HEK293 (cell line): Measurements from ENCODE around the gene DSE.

ENCODE experiments used
- CTCF ChIA-PET: fragments of 350-600 bp; formaldehyde crosslinking; extraction: SDS; loops from one replicate; lab custom pipeline; 2021; ENCODE audit warnings: antibody characterized with exemption; lab: Yijun Ruan, JAX
- POLR2A ChIA-PET: fragments of 300-600 bp; formaldehyde crosslinking; extraction: SDS; loops from one replicate; lab custom pipeline; 2020; ENCODE audit warnings: antibody characterized with exemption, inconsistent platforms; lab: Yijun Ruan, JAX
- H3K27ac ChIP-seq: fragments of 200-500 bp; sonication (Bioruptor generic); 2 replicates; pipeline ENCODE4 v1.5.1; 2014; ENCODE audit warnings: low read depth, low read length, control low read depth, inconsistent platforms; ENCODE audit errors: extremely low read depth
- H3K36me3 ChIP-seq, 2 experiments: fragments of 200-500 bp in 1 of 2; sonication (Bioruptor generic) in 1 of 2; 1 replicate in 1 of 2; 2 replicates in 1 of 2; pipeline ENCODE4 v1.5.1; 2014 to 2017; ENCODE audit warnings: inconsistent platforms in 2 of 2, low read length in 2 of 2; ENCODE audit not compliant: control insufficient read depth in 2 of 2, insufficient read depth in 1 of 2
- H3K4me1 ChIP-seq: fragments of 200-500 bp; sonication (Bioruptor generic); 2 replicates; pipeline ENCODE4 v1.5.1; 2014; ENCODE audit warnings: mild to moderate bottlenecking, low read length, inconsistent platforms; ENCODE audit not compliant: control insufficient read depth, insufficient read depth
- H3K4me3 ChIP-seq: 2 replicates; pipeline ENCODE4 v1.5.1; 2011; ENCODE audit warnings: low read depth, mild to moderate bottlenecking, control low read depth, low read length, moderate library complexity
- H3K9me3 ChIP-seq: fragments of 200-500 bp; sonication (Bioruptor generic); 2 replicates; pipeline ENCODE4 v1.5.1; 2014; ENCODE audit warnings: low read depth, low read length, inconsistent platforms; ENCODE audit not compliant: control insufficient read depth, insufficient read depth
- GLIS1 ChIP-seq: fragments of 450-650 bp; formaldehyde crosslinking; IDR thresholded peaks from 2 replicates; pipeline ENCODE4 v1.5.1; 2016; ENCODE audit warnings: missing biosample characterization, missing genetic modification characterization
- HOXA7 ChIP-seq: sonication (generic); formaldehyde crosslinking; IDR thresholded peaks from 2 replicates; pipeline ENCODE4 v1.8.1; 2022; ENCODE audit warnings: missing genetic modification reagents, borderline replicate concordance
- MEIS1 ChIP-seq: sonication (generic); formaldehyde crosslinking; IDR thresholded peaks from 2 replicates; pipeline ENCODE4 v1.8.1; 2022; ENCODE audit warnings: missing genetic modification reagents, mild to moderate bottlenecking, borderline replicate concordance
- MYNN ChIP-seq: fragments of 450-650 bp; formaldehyde crosslinking; IDR thresholded peaks from 2 replicates; pipeline ENCODE4 v1.5.1; 2016; ENCODE audit warnings: missing biosample characterization, missing genetic modification characterization, borderline replicate concordance
- TCF7L2 ChIP-seq: IDR thresholded peaks from 2 replicates; pipeline ENCODE4 v1.6.1; 2011; ENCODE audit warnings: low read depth, mild to moderate bottlenecking, inconsistent platforms, low read length, moderate library complexity, borderline replicate concordance
- WT1 ChIP-seq: fragments of 450-650 bp; formaldehyde crosslinking; IDR thresholded peaks from 2 replicates; pipeline ENCODE4 v1.5.1; 2016; ENCODE audit warnings: missing biosample characterization, missing genetic modification characterization
- YY1 ChIP-seq: fragments of 450-650 bp; formaldehyde crosslinking; IDR thresholded peaks from 2 replicates; pipeline ENCODE4 v1.5.1; 2018; ENCODE audit warnings: missing biosample characterization, missing genetic modification characterization
- ZBTB20 ChIP-seq: fragments of 450-650 bp; formaldehyde crosslinking; IDR thresholded peaks from 2 replicates; pipeline ENCODE4 v1.5.1; 2016; ENCODE audit warnings: missing biosample characterization, missing genetic modification characterization
- ZBTB48 ChIP-seq: fragments of 450-650 bp; formaldehyde crosslinking; IDR thresholded peaks from 2 replicates; pipeline ENCODE4 v1.5.1; 2016; ENCODE audit warnings: missing biosample characterization, missing genetic modification characterization
- ZBTB8A ChIP-seq: fragments of 450-650 bp; formaldehyde crosslinking; IDR thresholded peaks from 2 replicates; pipeline ENCODE4 v1.5.1; 2016; ENCODE audit warnings: missing biosample characterization, missing genetic modification characterization
- ZFHX2 ChIP-seq: fragments of 450-650 bp; formaldehyde crosslinking; conservative IDR thresholded peaks from 2 replicates; pipeline ENCODE4 v1.5.1; 2016; ENCODE audit warnings: missing biosample characterization, missing genetic modification characterization
- ZFP37 ChIP-seq: fragments of 450-650 bp; formaldehyde crosslinking; IDR thresholded peaks from 2 replicates; pipeline ENCODE4 v1.5.1; 2016; ENCODE audit warnings: missing biosample characterization, missing genetic modification characterization
- ZFP69B ChIP-seq: fragments of 450-650 bp; formaldehyde crosslinking; IDR thresholded peaks from 2 replicates; pipeline ENCODE4 v1.5.1; 2016; ENCODE audit warnings: missing biosample characterization, missing genetic modification characterization
- ZNF10 ChIP-seq: fragments of 450-650 bp; formaldehyde crosslinking; IDR thresholded peaks from 2 replicates; pipeline ENCODE4 v1.5.1; 2017; ENCODE audit warnings: missing biosample characterization, missing genetic modification characterization
- ZNF121 ChIP-seq: fragments of 450-650 bp; formaldehyde crosslinking; IDR thresholded peaks from 2 replicates; pipeline ENCODE4 v1.5.1; 2016; ENCODE audit warnings: missing biosample characterization, missing genetic modification characterization
- ZNF202 ChIP-seq: fragments of 450-650 bp; formaldehyde crosslinking; IDR thresholded peaks from 2 replicates; pipeline ENCODE4 v1.5.1; 2016; ENCODE audit warnings: missing biosample characterization, missing genetic modification characterization, borderline replicate concordance
- ZNF23 ChIP-seq: fragments of 450-650 bp; formaldehyde crosslinking; IDR thresholded peaks from 2 replicates; pipeline ENCODE4 v1.5.1; 2016; ENCODE audit warnings: missing biosample characterization, missing genetic modification characterization, borderline replicate concordance
- ZNF24 ChIP-seq: fragments of 450-650 bp; formaldehyde crosslinking; IDR thresholded peaks from 2 replicates; pipeline ENCODE4 v1.5.1; 2016; ENCODE audit warnings: missing biosample characterization, missing genetic modification characterization
- ZNF335 ChIP-seq: fragments of 450-650 bp; formaldehyde crosslinking; conservative IDR thresholded peaks from 2 replicates; pipeline ENCODE4 v1.5.1; 2016; ENCODE audit warnings: missing biosample characterization, missing genetic modification characterization
- ZNF366 ChIP-seq: fragments of 450-650 bp; formaldehyde crosslinking; conservative IDR thresholded peaks from 2 replicates; pipeline ENCODE4 v1.5.1; 2016; ENCODE audit warnings: missing biosample characterization, missing genetic modification characterization
- ZNF394 ChIP-seq: fragments of 450-650 bp; formaldehyde crosslinking; IDR thresholded peaks from 2 replicates; pipeline ENCODE4 v1.5.1; 2016; ENCODE audit warnings: missing biosample characterization, missing genetic modification characterization, mild to moderate bottlenecking, moderate library complexity, borderline replicate concordance
- ZNF433 ChIP-seq: fragments of 450-650 bp; formaldehyde crosslinking; IDR thresholded peaks from 2 replicates; pipeline ENCODE4 v1.5.1; 2016; ENCODE audit warnings: missing biosample characterization, missing genetic modification characterization, low read depth
- ZNF48 ChIP-seq: fragments of 450-650 bp; formaldehyde crosslinking; IDR thresholded peaks from 2 replicates; pipeline ENCODE4 v1.5.1; 2016; ENCODE audit warnings: missing biosample characterization, missing genetic modification characterization
- ZNF514 ChIP-seq: fragments of 450-650 bp; formaldehyde crosslinking; IDR thresholded peaks from 2 replicates; pipeline ENCODE4 v1.5.1; 2016; ENCODE audit warnings: missing biosample characterization, missing genetic modification characterization
- ZNF521 ChIP-seq: fragments of 450-650 bp; formaldehyde crosslinking; IDR thresholded peaks from 2 replicates; pipeline ENCODE4 v1.5.1; 2017; ENCODE audit warnings: missing biosample characterization, mild to moderate bottlenecking, missing genetic modification characterization
- ZNF529 ChIP-seq: fragments of 450-650 bp; formaldehyde crosslinking; IDR thresholded peaks from 2 replicates; pipeline ENCODE4 v1.5.1; 2017; ENCODE audit warnings: missing genetic modification characterization, missing biosample characterization; ENCODE audit not compliant: insufficient replicate concordance
- ZNF596 ChIP-seq: fragments of 450-650 bp; IDR thresholded peaks from 2 replicates; pipeline ENCODE4 v1.5.0; 2018; ENCODE audit warnings: missing biosample characterization, mild to moderate bottlenecking, missing genetic modification characterization, moderate library complexity
- ZNF610 ChIP-seq: fragments of 450-650 bp; formaldehyde crosslinking; IDR thresholded peaks from 2 replicates; pipeline ENCODE4 v1.5.1; 2016; ENCODE audit warnings: missing biosample characterization, missing genetic modification characterization, borderline replicate concordance
- ZNF664 ChIP-seq: fragments of 450-650 bp; formaldehyde crosslinking; IDR thresholded peaks from 2 replicates; pipeline ENCODE4 v1.5.1; 2016; ENCODE audit warnings: missing biosample characterization, missing genetic modification characterization
- ZNF677 ChIP-seq: fragments of 450-650 bp; IDR thresholded peaks from 2 replicates; pipeline ENCODE4 v1.5.0; 2018; ENCODE audit warnings: missing biosample characterization, mild to moderate bottlenecking, missing genetic modification characterization, moderate library complexity
- ZNF701 ChIP-seq: fragments of 450-650 bp; formaldehyde crosslinking; IDR thresholded peaks from 2 replicates; pipeline ENCODE4 v1.5.1; 2016; ENCODE audit warnings: missing biosample characterization, missing genetic modification characterization
- ZNF704 ChIP-seq: fragments of 450-650 bp; formaldehyde crosslinking; IDR thresholded peaks from 2 replicates; pipeline ENCODE4 v1.5.1; 2016; ENCODE audit warnings: missing biosample characterization, missing genetic modification characterization
- ZNF768 ChIP-seq: fragments of 450-650 bp; formaldehyde crosslinking; IDR thresholded peaks from 2 replicates; pipeline ENCODE4 v1.5.1; 2018; ENCODE audit warnings: missing biosample characterization, mild to moderate bottlenecking, missing genetic modification characterization
- ZNF785 ChIP-seq: fragments of 450-650 bp; formaldehyde crosslinking; IDR thresholded peaks from 2 replicates; pipeline ENCODE4 v1.5.1; 2016; ENCODE audit warnings: missing biosample characterization, missing genetic modification characterization
- ZNF843 ChIP-seq: fragments of 450-650 bp; formaldehyde crosslinking; IDR thresholded peaks from 2 replicates; pipeline ENCODE4 v1.5.1; 2016; ENCODE audit warnings: missing biosample characterization, missing genetic modification characterization
- ZXDB ChIP-seq: fragments of 450-650 bp; formaldehyde crosslinking; IDR thresholded peaks from 2 replicates; pipeline ENCODE4 v1.5.1; 2016; ENCODE audit warnings: missing biosample characterization, missing genetic modification characterization

Gene DSE

GRCh38 chr6:116468293-116468692, 97.5 kb downstream of the DSE start (continued):
- no peak for TF ChIP-seq ZNF596 (tag by site-specific recombination)
- no peak for TF ChIP-seq TCF7L2
- no peak for TF ChIP-seq ZNF514 (tag by site-specific recombination)
- TF ChIP-seq, all 188 proteins: peak for 0

- H3K27ac ChIP-seq: no peak overlapping the region
- no peaks in the 10 kb centered on the region for H3K9me3 ChIP-seq
- ChIA-PET POLR2A (no interaction called here), CTCF (interaction anchor here (0.6 to 1.1 kb wide), 3 partner anchors 89 to 255 kb away, joined by 3 to 4 read pairs (median 4); no protein-coding TSS in a partner anchor)
- TF ChIP-seq ZNF610 (tag by site-specific recombination): no peak
- TF ChIP-seq ZNF24 (tag by site-specific recombination): no peak
- TF ChIP-seq ZNF701: no peak
- TF ChIP-seq ZNF785: no peak
- no peak for TF ChIP-seq ZFHX2
- no peak for TF ChIP-seq WT1
- TF ChIP-seq ZNF366 (tag by site-specific recombination): no peak
- no peak for TF ChIP-seq ZNF664 (tag by site-specific recombination)
- TF ChIP-seq ZFP37 (tag by site-specific recombination): no peak
- no peak for TF ChIP-seq ZNF10 (tag by site-specific recombination)
- TF ChIP-seq TCF7L2: no peak
- no peak for TF ChIP-seq ZBTB8A (tag by site-specific recombination)
- TF ChIP-seq HOXA7 (CRISPR knock-in tag): no peak
- TF ChIP-seq ZNF677 (tag by site-specific recombination): no peak
- TF ChIP-seq ZNF394 (tag by site-specific recombination): no peak
- no peak for TF ChIP-seq GLIS1 (tag by site-specific recombination)
- no peak for TF ChIP-seq ZNF202 (tag by site-specific recombination)
- TF ChIP-seq ZNF704 (tag by site-specific recombination): no peak
- no peak for TF ChIP-seq YY1 (tag by site-specific recombination)
- H3K36me3 ChIP-seq: no peaks in the 10 kb centered on the region
- no peak overlapping the region for H3K4me3 ChIP-seq
- no peaks in the 10 kb centered on the region for H3K4me1 ChIP-seq
Measured at GRCh38 chr6:116471531-116471930, 100.8 kb downstream of the DSE start.

- Histone ChIP-seq H3K4me1 (no peaks in the 10 kb centered on the region), H3K27ac (no peak overlapping the region), H3K4me3 (no peak overlapping the region), H3K9me3 (no peaks in the 10 kb centered on the region), H3K36me3 (no peaks in the 10 kb centered on the region)
- ChIA-PET POLR2A (no interaction called here), CTCF (interaction anchor here (0.6 to 0.8 kb wide), 2 partner anchors 29 to 74 kb away, joined by 4 read pairs; no protein-coding TSS in a partner anchor)
- TF ChIP-seq MYNN (no peak), ZNF521 (tag by site-specific recombination) (no peak), ZNF843 (tag by site-specific recombination) (no peak), ZNF48 (tag by site-specific recombination) (no peak), ZXDB (tag by site-specific recombination) (no peak), ZNF335 (tag by site-specific recombination) (no peak), ZNF768 (no peak), ZBTB48 (tag by site-specific recombination) (no peak), ZBTB20 (tag by site-specific recombination) (no peak), ZNF529 (tag by site-specific recombination) (no peak), ZNF23 (tag by site-specific recombination) (no peak), ZNF121 (tag by site-specific recombination) (no peak), ZNF433 (no peak), MEIS1 (CRISPR knock-in tag) (no peak), ZFP69B (tag by site-specific recombination) (no peak)
Measured at GRCh38 chr6:116472706-116473105, 102.0 kb downstream of the DSE start.
